Activated CD4-positive, alpha-beta T cell treated with anti-CD3 and anti-CD28 coated beads, Interleukin-2, amount 50 U/mL, for 16 hours (primary cell): Measurements from ENCODE around the gene LRRC42.
A peak's percentile ranks its signal among the peaks of the same experiment; 100 is the strongest.
"Not testable (repeated sequence)": the region's sequence is repeated elsewhere in the genome, so short reads cannot be mapped to it uniquely, and the experiment has no call there.

ENCODE experiments used
- DNase-seq: peaks from one replicate; pipeline ENCODE4 v3.0.0-alpha.2; 2020

The LRRC42 gene

DNA sequence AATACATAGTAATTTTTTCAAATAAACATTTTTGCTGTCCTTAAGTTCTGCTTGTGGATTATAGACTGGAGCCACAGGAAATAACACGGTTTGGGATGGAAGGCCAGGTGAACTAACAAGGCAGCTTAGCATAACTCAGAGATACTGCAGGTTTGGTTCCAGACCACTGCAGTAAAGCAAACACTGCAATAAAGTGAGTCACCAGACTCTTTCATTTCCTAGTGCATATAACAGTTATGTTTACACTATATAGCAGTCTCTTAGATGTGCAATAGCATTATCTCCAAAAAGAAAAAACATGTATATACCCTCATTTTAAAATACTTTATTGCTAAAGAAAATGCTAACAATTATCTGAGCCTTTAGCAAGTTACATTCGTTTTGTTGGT is 22.0 kb downstream of the LRRC42 start:
- DNase-seq, result no peak

DNA sequence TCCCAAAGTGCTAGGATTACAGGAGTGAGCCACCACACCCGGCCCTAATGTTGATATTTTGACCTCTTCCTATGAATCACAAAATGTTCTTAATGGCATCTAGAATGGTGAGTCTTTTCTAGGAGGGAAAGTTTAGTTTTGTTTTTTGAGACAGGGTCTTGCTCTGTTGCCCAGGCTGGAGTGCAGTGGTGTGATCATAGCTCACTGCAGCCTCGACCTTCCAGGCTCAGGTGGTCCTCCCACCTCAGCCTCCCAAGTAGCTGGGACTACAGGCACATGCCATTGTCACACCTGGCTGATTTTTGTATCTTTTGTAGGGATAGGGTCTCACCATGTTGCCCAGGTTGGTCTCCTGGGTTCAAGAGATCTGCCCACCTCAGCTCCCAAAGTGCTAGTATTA is 23.2 kb downstream of the LRRC42 start:
- DNase-seq, result not testable (repeated sequence)

- no peak for DNase-seq
Observed at GRCh38 chr1:53971718-53972117, 25.6 kb downstream of the LRRC42 start.

GRCh38 chr1:53975861-53976260 is 29.7 kb downstream of the LRRC42 start:
- DNase-seq, result no peak

GRCh38 chr1:53979712-53980450 is 33.7 kb downstream of the LRRC42 start:
- DNase-seq, result no peak

- no peak for DNase-seq
Observed at GRCh38 chr1:53981220-53981619, 35.1 kb downstream of the LRRC42 start.

DNA sequence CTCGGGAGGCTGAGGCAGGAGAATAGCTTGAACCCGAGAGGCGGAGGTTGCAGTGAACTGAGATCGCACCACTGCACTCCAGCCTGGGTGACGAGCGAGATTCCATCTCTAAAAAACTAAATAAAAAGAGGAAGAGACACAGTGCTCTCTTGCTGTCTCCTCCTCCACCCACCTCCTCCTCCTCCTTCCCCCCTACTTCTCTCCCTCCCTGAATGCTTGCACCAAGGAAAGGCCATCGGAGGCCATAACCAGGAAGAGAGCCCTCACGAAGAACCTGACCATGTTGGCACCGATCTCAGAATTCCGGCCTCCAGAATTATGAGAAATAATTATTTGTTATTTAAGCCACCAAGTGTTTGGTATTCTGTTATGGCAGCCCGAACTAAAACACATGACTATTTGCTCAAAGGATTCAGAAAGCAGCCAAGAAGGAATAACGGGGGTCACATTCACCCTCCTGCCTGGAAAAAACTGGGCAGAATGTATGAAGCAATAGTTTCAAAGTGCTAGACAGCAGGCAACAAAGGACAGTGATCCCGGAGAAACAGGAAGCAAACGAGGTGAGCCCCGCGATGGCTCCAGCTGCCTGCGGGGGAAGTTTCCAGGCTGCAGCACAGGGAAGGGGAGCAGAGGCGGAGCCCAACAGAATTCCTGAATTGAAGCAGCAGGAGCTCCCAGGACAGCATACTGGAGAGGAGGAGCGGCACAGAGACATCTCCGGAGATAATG is 36.0 kb downstream of the LRRC42 start:
- no peak for DNase-seq

DNA sequence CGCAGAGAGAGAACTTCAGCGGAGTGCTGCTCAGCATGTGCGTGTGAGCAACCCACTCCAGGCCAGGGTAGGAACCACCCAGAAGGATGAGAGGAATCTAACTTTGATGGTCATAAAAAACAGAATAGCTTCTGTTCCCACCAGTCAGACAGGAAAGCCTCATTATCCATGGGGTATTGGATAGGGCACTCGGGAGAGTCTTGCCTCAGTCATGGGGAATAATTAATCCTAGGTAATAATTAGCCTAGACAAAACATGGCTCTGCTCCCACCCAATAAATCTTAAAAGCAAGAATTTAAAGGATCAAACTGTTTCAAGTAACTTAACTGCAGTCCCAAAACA is 36.6 kb downstream of the LRRC42 start:
- DNase-seq, result no peak

DNA sequence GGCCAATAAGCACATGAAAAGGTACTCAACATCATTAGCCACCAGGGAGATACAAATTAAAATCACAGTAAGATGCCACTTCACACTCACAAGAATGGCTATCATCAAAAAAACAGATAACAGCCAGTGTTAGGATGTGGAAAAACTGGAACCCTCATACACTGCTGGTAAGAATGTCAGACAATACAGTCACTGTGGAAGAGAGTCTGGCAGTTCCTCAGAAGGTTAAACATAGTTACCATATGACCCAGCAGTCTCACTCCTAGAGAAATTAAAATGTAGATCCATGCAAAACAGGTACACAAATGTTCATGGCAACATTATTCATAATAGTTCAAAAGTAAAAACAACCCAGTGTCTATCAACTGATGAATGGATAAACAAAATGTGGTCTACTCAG is 38.6 kb downstream of the LRRC42 start:
- no peak for DNase-seq

DNA sequence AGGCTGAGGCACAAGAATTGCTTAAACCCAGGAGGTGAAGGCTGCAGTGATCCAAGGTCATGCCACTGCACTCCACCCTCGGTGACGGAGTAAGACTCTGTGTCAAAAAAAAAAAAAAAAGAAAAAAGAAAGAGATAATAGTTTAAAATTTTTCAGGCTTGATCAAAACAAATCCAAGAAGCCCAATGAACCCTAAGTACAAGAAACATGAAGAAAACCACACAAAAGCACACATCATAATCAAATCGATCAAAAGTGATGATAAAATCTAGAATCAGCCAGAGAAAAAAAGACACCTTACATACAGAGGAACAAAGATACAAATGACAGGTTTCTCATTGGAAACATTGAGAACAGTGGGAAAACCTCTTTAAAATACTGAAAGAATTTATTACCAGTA is 40.3 kb downstream of the LRRC42 start:
- no peak for DNase-seq

- DNase-seq, result peak; percentile 59
Observed at GRCh38 chr1:53987880-53988279, 41.7 kb downstream of the LRRC42 start.

GRCh38 chr1:53992085-53992874 is 46.1 kb downstream of the LRRC42 start:
- DNase-seq, result no peak

DNA sequence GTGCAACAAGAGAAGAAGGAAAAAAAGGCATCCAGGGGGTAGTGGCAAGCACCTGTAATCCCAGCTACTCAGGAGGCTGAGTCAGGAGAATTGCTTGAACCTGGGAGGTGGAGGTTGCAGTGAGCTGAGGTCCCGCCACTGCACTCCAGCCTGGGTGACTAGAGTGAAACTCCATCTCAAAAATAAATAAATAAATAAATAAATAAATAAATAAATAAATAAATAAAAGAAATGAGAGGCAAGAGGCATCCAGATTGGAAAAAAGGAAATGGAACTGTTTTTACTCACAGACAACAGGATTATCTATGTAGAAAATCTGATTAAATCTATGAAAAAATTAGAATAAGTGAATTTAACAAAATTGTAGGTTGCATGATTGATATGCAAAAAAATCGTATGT is 48.4 kb downstream of the LRRC42 start:
- not testable (repeated sequence) for DNase-seq

- DNase-seq, result no peak
Observed at GRCh38 chr1:53995683-53996082, 49.5 kb downstream of the LRRC42 start.

- no peak for DNase-seq
Observed at GRCh38 chr1:53998223-53998622, 52.1 kb downstream of the LRRC42 start.

GRCh38 chr1:53999920-54000319 is 53.8 kb downstream of the LRRC42 start:
- DNase-seq, result no peak

- DNase-seq, result no peak
Observed at GRCh38 chr1:54001591-54001990, 55.4 kb downstream of the LRRC42 start.

DNA sequence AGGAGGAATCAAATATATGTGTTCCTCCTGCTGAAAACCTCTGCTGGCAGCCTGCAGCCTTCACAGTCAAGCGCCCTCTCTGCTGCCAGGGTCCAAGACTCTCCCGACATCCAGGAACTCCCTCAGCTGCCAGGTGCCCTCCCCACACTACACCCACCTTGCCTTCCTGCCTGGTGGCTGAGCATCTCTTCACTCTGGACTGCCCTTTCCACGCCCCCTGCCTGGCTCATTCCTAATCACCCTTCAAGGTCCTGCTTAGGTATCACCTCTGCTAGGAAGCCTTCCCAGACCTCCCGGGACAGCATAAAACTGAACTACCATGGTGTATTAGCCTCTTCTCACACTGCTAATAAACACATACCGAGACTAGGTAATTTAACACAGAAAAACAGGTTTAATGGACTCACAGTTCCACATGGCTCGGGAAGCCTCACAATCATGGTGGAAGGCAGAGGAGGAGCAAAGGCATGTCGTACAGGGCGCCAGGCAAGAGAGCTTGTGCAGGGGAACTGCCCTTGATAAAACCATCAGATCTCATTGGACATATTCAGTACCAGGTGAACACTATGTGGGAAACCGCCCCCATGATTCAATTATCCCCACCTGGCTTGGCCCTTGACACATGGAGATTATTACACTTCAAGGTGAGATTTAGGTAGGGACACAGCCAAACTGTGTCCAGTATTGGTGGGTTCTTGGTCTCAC is 56.5 kb downstream of the LRRC42 start:
- DNase-seq, result no peak

GRCh38 chr1:54003249-54003646 is 57.1 kb downstream of the LRRC42 start:
- DNase-seq, result no peak

GRCh38 chr1:54003750-54004480 is 57.8 kb downstream of the LRRC42 start:
- not testable (repeated sequence) for DNase-seq

DNA sequence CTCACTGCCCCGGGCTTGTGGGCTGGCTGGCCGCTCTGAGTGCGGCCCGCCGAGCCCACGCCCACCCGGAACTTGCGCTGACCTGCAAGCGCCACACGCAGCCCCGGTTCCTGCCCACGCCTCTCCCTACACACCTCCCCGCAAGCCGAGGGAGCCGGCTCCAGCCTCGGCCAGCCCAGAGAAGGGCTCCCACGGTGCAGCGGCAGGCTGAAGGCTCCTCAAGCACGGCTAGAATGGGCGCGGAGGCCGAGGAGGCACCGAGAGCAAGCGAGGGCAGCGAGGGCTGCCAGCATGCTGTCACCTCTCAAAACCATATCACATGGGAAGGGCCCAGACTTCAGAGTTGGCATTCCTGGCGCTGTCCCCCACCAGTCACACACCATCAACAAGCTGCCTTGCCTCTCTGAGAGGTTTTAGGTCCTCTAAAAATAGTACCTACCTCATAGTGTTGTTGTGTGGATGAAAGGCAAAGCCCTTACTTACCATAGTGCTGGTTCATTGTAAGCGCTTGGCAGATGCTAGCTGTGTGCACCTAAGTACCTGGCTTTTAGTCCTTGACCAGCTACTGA is 58.4 kb downstream of the LRRC42 start:
- no peak for DNase-seq

- DNase-seq, result no peak
Observed at GRCh38 chr1:54006508-54006907, 60.4 kb downstream of the LRRC42 start.
